ENCODE measurements around the gene BIRC7. TPM values are rescaled to one million over a fixed set of nuclear protein-coding genes. Genes with fewer than 3 reads are reported as not detected.

The BIRC7 gene
- total and polyA plus RNA-seq, 2 donors (not counting 3 experiments of a cell fraction or from before 2014, with no cell fraction given), result not detected

- ChIA-PET CTCF (interaction anchor here (0.9 to 1.2 kb wide), 2 partner anchors 20 to 21 kb away, joined by 3 to 5 read pairs; no protein-coding TSS in a partner anchor), POLR2A (interaction anchor here (1.0 kb wide), 1 partner anchor 10 kb away, joined by 3 read pairs; the partner anchor contains the start of gene NKAIN4)
- no peak for DNase-seq (ENCODE audit: low read depth, low spot score)
- H3K36me3 ChIP-seq (ENCODE audit: control insufficient read depth in 2 of 2, extremely low read depth in 1 of 2, insufficient read depth in 2 of 2, low read length in 2 of 2), result no peaks in the 10 kb centered on the region
- H3K4me2 ChIP-seq (ENCODE audit: insufficient read depth, low read length), result no peak overlapping the region
- H3K27ac ChIP-seq (ENCODE audit: insufficient read depth, low read depth, low read length), result no peak overlapping the region
- dilution Hi-C loops (cut with MboI; ENCODE audit: extremely low pct_ligation_motif_present, low sequenced_read_pairs), result no loop called here
- intact Hi-C loops (cut with micrococcal nuclease), result no loop called here
- H3K79me2 ChIP-seq (ENCODE audit: control insufficient read depth, insufficient read depth, low read length), result no peaks in the 10 kb centered on the region
- H4K20me1 ChIP-seq (replicated peaks; ENCODE audit: control insufficient read depth, extremely low read depth, insufficient read depth, low read length), result no peaks in the 10 kb centered on the region
- no peak for FAIRE-seq
- no peak for TF ChIP-seq GATA2 (IDR thresholded peaks at IDR 0.05; ENCODE audit: insufficient read depth, insufficient read length, low read depth, low read length)
- no peaks in the 10 kb centered on the region for H3K27me3 ChIP-seq (ENCODE audit: control insufficient read depth in 2 of 2, insufficient read depth in 2 of 2, low read length in 2 of 2)
- H2AFZ ChIP-seq (ENCODE audit: low read depth, low read length), result no peak overlapping the region
- no peaks in the 10 kb centered on the region for H3K4me1 ChIP-seq (ENCODE audit: control insufficient read depth, extremely low read depth, insufficient read depth, low read length)
- H3K9me3 ChIP-seq (replicated peaks; ENCODE audit: control insufficient read depth, insufficient read depth, low read length), result no peaks in the 10 kb centered on the region
- BruUV-seq (replicated peaks), result no TSS peak
- no peaks in the 10 kb centered on the region for H3K9me1 ChIP-seq (replicated peaks; ENCODE audit: control insufficient read depth, extremely low read depth, insufficient read depth, low read length)
- H3K4me3 ChIP-seq (replicated peaks in 1 of 3; ENCODE audit: insufficient read depth in 1 of 3, low read depth in 1 of 3, low read length in 3 of 3), result no peak overlapping the region
- no peak overlapping the region for H3K9ac ChIP-seq (replicated peaks; ENCODE audit: extremely low read depth, insufficient read depth, low read length)
These were observed 8.0 kb downstream of the BIRC7 start for GRCh38 chr20:63243604-63244247.

DNA sequence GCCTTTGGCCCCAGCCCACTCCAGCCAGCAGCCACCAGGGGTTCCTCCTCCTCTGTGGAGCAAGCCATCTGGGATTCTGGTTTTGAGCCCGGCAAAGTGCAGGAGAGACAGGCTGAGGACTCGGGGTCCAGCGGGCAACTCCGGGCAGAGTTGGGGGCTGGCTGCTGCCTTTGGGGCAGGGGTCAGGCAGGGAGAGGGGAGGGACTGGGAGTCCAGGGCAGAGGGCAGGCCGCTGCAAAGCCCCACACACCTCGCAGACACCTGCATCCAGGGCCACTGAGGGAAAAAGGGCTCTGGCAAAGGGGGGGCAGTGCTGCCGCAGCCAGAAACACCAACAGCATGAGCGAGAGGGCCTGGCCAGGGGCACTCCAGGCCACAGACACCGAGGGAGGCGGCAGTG, 8.8 kb downstream of the BIRC7 start:
- DNase-seq (ENCODE audit: low read depth, low spot score) (no peak), FAIRE-seq (no peak)
- Histone ChIP-seq H3K4me2 (ENCODE audit: insufficient read depth, low read length) (no peak overlapping the region), H3K36me3 (ENCODE audit: control insufficient read depth in 2 of 2, extremely low read depth in 1 of 2, insufficient read depth in 2 of 2, low read length in 2 of 2) (no peaks in the 10 kb centered on the region), H3K9me3 (replicated peaks; ENCODE audit: control insufficient read depth, insufficient read depth, low read length) (no peaks in the 10 kb centered on the region), H2AFZ (ENCODE audit: low read depth, low read length) (no peak overlapping the region), H4K20me1 (replicated peaks; ENCODE audit: control insufficient read depth, extremely low read depth, insufficient read depth, low read length) (no peaks in the 10 kb centered on the region), H3K9me1 (replicated peaks; ENCODE audit: control insufficient read depth, extremely low read depth, insufficient read depth, low read length) (no peaks in the 10 kb centered on the region), H3K79me2 (ENCODE audit: control insufficient read depth, insufficient read depth, low read length) (no peaks in the 10 kb centered on the region), H3K4me1 (ENCODE audit: control insufficient read depth, extremely low read depth, insufficient read depth, low read length) (no peaks in the 10 kb centered on the region), H3K27ac (ENCODE audit: insufficient read depth, low read depth, low read length) (no peak overlapping the region), H3K9ac (replicated peaks; ENCODE audit: extremely low read depth, insufficient read depth, low read length) (no peak overlapping the region), H3K27me3 (ENCODE audit: control insufficient read depth in 2 of 2, insufficient read depth in 2 of 2, low read length in 2 of 2) (no peaks in the 10 kb centered on the region), H3K4me3 (replicated peaks in 1 of 3; ENCODE audit: insufficient read depth in 1 of 3, low read depth in 1 of 3, low read length in 3 of 3) (no peak overlapping the region)
- ChIA-PET POLR2A (no interaction called here), CTCF (interaction anchor here (1.2 kb wide), 1 partner anchor 20 kb away, joined by 5 read pairs; no protein-coding TSS in a partner anchor)
- TF ChIP-seq MYC (IDR thresholded peaks at IDR 0.05; ENCODE audit: low read depth, low read length) (no peak), JUN (IDR thresholded peaks at IDR 0.05; ENCODE audit: borderline replicate concordance, insufficient read depth, insufficient read length, low read depth) (no peak)
- TF ChIP-seq, protein P1, sequence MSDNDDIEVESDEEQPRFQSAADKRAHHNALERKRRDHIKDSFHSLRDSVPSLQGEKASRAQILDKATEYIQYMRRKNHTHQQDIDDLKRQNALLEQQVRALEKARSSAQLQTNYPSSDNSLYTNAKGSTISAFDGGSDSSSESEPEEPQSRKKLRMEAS (IDR thresholded peaks at IDR 0.05; ENCODE audit: insufficient read depth, insufficient read length), result no peak
- intact Hi-C loops (cut with micrococcal nuclease), result no loop called here
- BruUV-seq (replicated peaks), result no TSS peak
- dilution Hi-C loops (cut with MboI; ENCODE audit: extremely low pct_ligation_motif_present, low sequenced_read_pairs), result no loop called here

Data from endothelial cell of umbilical vein (primary cell).